ENCODE measurements around the gene DCHS2. TPM values are rescaled to one million over a fixed set of nuclear protein-coding genes. Genes with fewer than 3 reads are reported as not detected.

DCHS2 gene, protein sequence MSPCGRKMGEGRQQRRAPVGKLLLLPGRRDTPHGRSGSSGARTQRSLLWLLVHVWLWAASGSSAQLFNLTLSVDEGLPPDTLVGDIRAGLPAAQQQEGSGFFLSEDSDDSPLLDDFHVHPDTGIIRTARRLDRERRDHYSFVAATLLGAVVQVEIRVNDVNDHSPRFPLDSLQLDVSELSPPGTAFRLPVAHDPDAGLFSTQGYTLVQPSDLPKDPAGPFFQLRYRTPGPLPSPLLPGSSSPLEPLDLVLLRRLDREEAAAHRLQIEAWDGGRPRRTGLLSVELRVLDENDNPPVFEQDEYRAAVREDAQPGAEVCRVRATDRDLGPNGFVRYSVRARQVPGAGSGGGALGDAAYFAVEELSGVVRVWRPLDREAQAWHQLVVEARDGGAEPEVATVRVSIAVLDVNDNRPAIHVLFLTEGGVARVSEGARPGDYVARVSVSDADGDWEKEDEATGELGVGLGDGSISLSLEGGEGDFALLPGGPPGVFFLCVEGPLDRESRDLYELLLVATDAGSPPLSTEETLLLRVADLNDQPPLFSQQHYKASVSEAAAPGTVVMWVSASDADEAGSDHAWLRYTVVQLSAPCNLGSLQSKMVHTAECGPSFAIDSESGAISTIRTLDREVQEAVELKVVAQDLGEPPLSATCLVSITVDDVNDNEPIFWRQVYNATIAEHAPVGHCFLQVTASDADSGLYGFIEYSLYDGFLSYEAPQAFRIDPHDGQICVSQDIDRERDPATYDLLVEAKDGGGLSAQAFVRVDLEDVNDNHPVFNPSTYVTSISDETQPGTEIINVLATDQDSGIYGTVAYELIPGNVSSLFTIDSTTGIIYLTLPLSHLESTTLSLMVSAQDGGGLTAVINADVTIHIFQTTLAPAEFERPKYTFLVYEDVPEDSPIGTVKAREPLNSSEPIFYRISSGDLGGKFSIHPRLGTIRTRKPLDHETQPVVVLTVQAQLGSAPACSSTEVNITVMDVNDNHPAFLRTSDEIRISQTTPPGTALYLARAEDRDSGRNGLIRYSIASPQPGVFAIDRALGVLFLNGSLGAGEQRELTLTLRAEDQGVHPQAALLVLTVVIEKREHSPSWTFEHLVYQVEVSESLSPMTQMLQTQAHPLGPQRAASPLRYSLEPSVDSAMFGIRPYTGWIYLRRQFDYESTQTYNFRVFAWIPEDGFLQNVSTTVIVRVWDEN (N-terminal part only)
- total RNA-seq (2014; rRNA removed; shearing (Covaris generic)), result not detected in 2 replicates

DNA sequence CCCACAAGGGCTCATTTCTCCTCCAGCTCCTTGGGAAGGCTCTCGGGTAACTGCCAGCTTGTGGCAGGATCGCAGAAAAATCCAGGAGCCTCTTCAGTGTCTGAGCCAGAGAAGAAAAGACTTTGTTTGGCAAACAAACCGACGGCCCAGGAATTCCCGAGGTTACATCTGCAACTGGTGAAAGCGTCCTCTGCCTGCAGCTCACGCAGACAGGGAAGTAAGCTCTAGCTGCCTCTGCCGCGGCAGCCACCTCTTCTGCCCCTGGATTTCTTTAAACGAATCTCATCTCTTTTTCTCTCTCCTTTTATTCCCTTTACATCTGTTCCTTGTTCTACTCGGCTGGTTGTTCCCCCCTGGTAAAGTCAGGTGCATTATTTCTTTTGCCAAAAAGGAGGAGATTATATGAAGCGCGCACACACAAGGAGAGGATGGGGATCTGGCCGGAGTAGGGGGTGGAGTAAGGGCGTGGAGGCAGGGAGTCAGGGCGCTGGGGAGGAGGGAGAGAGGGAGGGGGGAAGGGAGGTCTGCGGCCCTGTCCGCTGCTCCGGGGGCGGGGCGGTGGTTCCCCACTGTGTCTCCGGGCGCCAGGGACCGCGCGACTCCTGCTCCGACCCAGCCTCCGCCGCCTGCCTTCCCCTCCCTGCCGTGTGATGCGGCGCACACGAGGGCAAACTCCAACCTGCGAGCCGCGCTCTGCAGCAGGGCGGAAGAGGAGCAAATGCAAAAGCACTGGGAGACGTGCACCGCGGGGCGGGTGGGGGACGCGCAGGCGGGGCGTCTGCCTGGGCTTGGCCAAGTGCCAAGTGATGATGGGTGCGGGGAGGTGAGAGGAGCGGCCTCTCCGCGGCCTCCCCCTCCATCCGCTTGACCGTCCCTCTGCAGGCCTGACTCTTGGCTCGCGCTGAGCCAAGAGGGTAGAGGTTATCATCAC lies at the start of gene DCHS2:
TSS of gene DCHS2 (minus strand) at position 459 of the 931 bp plus-strand sequence. CDS start at position 15, 444 bp downstream.
- H3K9me3 ChIP-seq (replicated peaks), result no peaks in the 10 kb centered on the region
- H3K27ac ChIP-seq, result no peak within 1 kb of the TSS
- H3K4me3 ChIP-seq, result no peak within 1 kb of the TSS
- H3K36me3 ChIP-seq, result no peaks in the 10 kb centered on the region
- H3K27me3 ChIP-seq (replicated peaks), result peaks cover 18% of the 10 kb centered on the region
- DNase-seq (ENCODE audit: low read depth in 1 of 2, low spot score in 2 of 2), result peak in 1 of 2 experiments; percentile 6
- H3K4me1 ChIP-seq (replicated peaks), result no peaks in the 10 kb centered on the region; the same call in 1 of the 2 replicates

DNA sequence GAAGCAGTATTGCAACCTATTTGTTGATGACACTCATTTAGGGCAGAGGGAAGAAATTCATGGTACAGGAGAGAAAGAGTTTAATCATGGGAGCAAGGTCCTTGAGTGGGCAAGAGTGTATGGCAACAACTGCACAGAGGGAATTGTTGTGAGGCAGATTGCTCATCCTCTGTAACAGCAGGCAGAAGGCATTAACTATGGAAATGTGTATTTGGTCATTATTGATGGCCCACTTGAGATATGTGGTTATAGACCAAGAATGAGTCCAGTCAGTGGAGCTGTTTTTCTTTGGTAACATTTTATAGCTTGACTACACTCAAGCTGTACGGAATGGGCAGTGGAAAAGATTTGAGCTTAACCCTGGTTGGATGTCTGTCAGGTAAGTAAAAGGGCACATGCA lies 42.7 kb upstream of the DCHS2 start:
- Histone ChIP-seq H3K27ac (no peak overlapping the region), H3K4me3 (no peak overlapping the region), H3K4me1 (replicated peaks) (no peaks in the 10 kb centered on the region), H3K9me3 (replicated peaks) (no peaks in the 10 kb centered on the region), H3K27me3 (replicated peaks) (no peaks in the 10 kb centered on the region), H3K36me3 (peaks cover 38% of the 10 kb centered on the region)
- no peak for DNase-seq (ENCODE audit: low read depth in 1 of 2, low spot score in 2 of 2)

DNA sequence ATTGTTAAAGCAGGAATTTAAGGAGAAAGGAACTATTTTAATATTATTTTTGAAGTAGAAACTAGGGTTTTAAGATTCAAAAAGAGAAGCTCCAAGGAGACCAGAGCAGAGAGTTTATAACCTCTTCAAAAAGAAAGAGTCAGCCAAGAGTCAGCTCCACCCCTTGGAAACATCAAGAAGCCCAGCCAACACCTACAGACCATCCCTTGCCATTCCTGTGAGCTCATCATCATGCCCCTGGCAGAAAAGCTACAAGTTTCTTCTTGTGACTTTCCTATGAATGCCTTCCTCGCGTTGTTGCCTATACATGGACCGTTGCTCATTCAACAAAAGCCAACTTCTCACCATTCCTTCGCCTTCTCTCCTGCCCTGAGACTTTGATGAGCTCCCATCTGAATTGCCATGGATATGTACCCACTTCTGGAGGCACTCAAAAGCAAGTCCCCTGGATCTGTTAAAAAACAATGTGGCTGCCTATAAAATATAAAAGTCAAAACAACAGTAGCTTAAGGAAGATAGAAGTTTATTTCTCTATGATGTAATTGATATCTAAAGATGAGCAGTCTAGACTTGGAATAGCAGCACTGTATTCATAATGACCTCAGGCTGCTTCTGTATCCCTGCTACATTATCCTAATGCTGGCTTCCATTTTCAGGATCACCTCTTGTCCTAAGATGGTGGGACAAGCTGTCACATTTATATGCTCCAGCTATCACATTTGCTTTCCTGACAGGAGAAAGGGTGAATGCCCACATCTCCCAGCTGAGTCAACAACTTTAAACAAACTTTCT lies 38.3 kb upstream of the DCHS2 start:
- H3K27me3 ChIP-seq (replicated peaks), result no peaks in the 10 kb centered on the region
- no peak overlapping the region for H3K27ac ChIP-seq
- DNase-seq (ENCODE audit: low read depth in 1 of 2, low spot score in 2 of 2), result no peak

GRCh38 chr4:154528869-154529268 lies 37.3 kb upstream of the DCHS2 start:
- H3K4me1 ChIP-seq (replicated peaks), result no peaks in the 10 kb centered on the region
- no peaks in the 10 kb centered on the region for H3K27me3 ChIP-seq (replicated peaks)
- H3K36me3 ChIP-seq, result no peaks in the 10 kb centered on the region
- H3K4me3 ChIP-seq, result no peak overlapping the region
- H3K9me3 ChIP-seq (replicated peaks), result no peaks in the 10 kb centered on the region
- no peak overlapping the region for H3K27ac ChIP-seq
- no peak for DNase-seq (ENCODE audit: low read depth in 1 of 2, low spot score in 2 of 2)

More for the DNA sequence above, 38.3 kb upstream of the DCHS2 start:
- Histone ChIP-seq H3K36me3 (no peaks in the 10 kb centered on the region; the same call in 1 of the 2 replicates), H3K4me1 (replicated peaks) (no peaks in the 10 kb centered on the region), H3K9me3 (replicated peaks) (no peaks in the 10 kb centered on the region), H3K4me3 (no peak overlapping the region)

DNA sequence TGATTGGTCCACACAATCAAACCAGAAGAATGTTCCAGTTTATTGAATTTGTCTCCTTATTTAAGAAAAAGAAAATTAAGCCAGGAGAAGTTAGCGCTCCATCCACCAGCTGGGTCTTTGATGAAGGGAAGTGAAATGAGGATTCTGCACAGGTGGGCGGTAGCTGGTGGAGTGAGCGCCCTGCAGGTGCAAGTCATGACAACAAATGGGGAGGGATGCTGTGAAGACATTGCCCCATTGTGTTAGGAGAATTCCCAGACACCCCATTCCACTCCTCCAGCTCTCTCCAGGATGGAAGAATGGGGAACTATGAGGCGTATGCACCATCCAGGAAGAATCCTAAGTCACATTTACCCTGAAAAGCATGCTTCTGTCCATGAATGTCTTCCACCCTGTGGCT lies 35.7 kb upstream of the DCHS2 start:
- H3K36me3 ChIP-seq, result no peaks in the 10 kb centered on the region
- no peak for DNase-seq (ENCODE audit: low read depth in 1 of 2, low spot score in 2 of 2)
- no peak overlapping the region for H3K27ac ChIP-seq
- no peaks in the 10 kb centered on the region for H3K4me1 ChIP-seq (replicated peaks)
- H3K4me3 ChIP-seq, result no peak overlapping the region
- H3K9me3 ChIP-seq (replicated peaks), result no peaks in the 10 kb centered on the region
- no peaks in the 10 kb centered on the region for H3K27me3 ChIP-seq (replicated peaks)

- peaks cover 4% of the 10 kb centered on the region; the same call in 1 of the 2 replicates for H3K27me3 ChIP-seq (replicated peaks)
Observed at GRCh38 chr4:154526151-154526550, 34.6 kb upstream of the DCHS2 start.

DNA sequence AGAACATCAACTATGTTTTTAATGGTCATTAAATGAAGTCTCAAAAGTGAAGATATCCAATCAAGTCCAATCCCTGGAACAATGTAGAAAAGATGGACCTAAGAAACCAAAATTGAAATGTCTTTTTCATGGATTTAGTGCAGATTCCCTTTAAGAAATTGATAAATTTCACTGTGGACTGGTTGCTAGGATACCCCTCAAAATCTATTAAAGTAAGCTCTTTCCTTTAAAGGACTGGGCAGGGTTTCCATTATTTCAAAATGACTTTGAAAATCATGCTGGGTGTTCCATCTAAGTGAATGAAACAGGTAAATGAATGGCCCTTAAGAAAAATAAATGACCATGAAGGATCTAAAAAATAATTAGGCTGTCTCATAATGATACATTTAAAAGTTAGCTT lies 30.0 kb upstream of the DCHS2 start:
- Histone ChIP-seq H3K9me3 (replicated peaks) (no peaks in the 10 kb centered on the region), H3K27me3 (replicated peaks) (peaks cover 7% of the 10 kb centered on the region; the same call in 1 of the 2 replicates), H3K27ac (no peak overlapping the region), H3K4me3 (no peak overlapping the region), H3K36me3 (no peaks in the 10 kb centered on the region), H3K4me1 (replicated peaks) (no peaks in the 10 kb centered on the region)
- no peak for DNase-seq (ENCODE audit: low read depth in 1 of 2, low spot score in 2 of 2)

More at GRCh38 chr4:154526151-154526550, 34.6 kb upstream of the DCHS2 start:
- Histone ChIP-seq H3K27ac (no peak overlapping the region), H3K36me3 (no peaks in the 10 kb centered on the region), H3K9me3 (replicated peaks) (no peaks in the 10 kb centered on the region), H3K4me3 (no peak overlapping the region), H3K4me1 (replicated peaks) (no peaks in the 10 kb centered on the region)
- no peak for DNase-seq (ENCODE audit: low read depth in 1 of 2, low spot score in 2 of 2)

GRCh38 chr4:154519214-154519613 lies 27.6 kb upstream of the DCHS2 start:
- Histone ChIP-seq H3K36me3 (no peaks in the 10 kb centered on the region), H3K27ac (no peak overlapping the region), H3K4me1 (replicated peaks) (no peaks in the 10 kb centered on the region), H3K9me3 (replicated peaks) (no peaks in the 10 kb centered on the region), H3K4me3 (no peak overlapping the region), H3K27me3 (replicated peaks) (peaks cover 7% of the 10 kb centered on the region; the same call in 1 of the 2 replicates)
- no peak for DNase-seq (ENCODE audit: low read depth in 1 of 2, low spot score in 2 of 2)

DNA sequence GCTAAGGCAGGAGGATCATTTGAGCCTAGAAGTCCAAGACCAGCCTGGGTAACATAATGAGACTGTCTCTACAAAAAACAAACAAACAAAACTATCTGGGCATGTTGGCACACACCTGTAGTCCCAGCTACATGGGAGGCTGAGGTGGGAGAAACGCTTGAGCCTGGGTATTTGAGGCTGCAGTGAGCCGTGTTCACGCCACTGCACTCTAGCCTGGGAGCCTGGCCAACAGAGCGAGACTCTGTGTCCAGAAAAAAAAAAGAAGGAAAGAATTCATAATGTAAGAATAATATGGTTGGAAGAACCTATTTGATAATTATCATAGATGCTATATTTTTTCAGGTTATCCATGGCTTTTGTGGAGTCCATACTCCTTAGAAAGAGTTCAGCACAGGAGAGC lies 26.0 kb upstream of the DCHS2 start:
- H3K4me3 ChIP-seq, result no peak overlapping the region
- DNase-seq (ENCODE audit: low read depth in 1 of 2, low spot score in 2 of 2), result no peak
- no peak overlapping the region for H3K27ac ChIP-seq
- H3K36me3 ChIP-seq, result no peaks in the 10 kb centered on the region
- H3K27me3 ChIP-seq (replicated peaks), result peaks cover 7% of the 10 kb centered on the region; the same call in 1 of the 2 replicates
- no peaks in the 10 kb centered on the region for H3K4me1 ChIP-seq (replicated peaks)
- no peaks in the 10 kb centered on the region for H3K9me3 ChIP-seq (replicated peaks)

DNA sequence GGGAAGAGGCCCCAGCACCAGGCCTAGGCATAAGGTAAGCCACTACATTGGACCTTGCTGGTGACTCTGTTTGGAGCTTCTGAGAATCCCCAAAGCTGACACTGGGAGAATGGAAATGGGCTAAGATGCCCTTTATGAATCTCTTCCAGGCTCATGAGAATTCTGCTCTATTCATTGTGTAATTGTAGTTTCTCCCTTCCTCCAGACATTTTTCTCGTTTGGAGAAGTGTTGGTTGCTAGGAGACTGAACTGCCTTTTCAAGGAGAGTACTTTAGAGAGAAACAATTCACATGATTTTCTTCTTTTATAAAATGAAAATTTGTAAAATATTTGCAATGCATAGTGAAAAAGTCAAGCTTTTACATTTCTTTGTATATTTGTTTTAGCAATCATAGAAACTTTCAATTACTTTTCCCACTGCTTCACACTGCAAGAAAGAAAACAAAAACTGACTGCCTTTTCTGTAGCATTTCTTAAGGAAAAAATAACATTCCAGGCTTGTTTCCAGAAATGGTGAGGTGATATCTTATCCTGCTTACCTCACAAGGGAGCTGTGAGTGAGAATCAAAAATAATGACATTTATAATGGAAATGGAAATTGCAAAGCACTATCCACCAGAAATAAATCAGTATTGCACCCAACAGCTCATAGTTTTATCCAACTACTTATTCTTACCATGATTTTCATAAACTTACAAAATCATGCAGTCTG lies 24.9 kb upstream of the DCHS2 start:
- no peak for DNase-seq (ENCODE audit: low read depth in 1 of 2, low spot score in 2 of 2)
- Histone ChIP-seq H3K27me3 (replicated peaks) (peaks cover 3% of the 10 kb centered on the region; the same call in 1 of the 2 replicates), H3K9me3 (replicated peaks) (no peaks in the 10 kb centered on the region), H3K4me3 (no peak overlapping the region), H3K36me3 (no peaks in the 10 kb centered on the region), H3K27ac (no peak overlapping the region), H3K4me1 (replicated peaks) (no peaks in the 10 kb centered on the region)

GRCh38 chr4:154511981-154512380 lies 20.4 kb upstream of the DCHS2 start:
- no peak overlapping the region for H3K4me3 ChIP-seq
- no peaks in the 10 kb centered on the region for H3K36me3 ChIP-seq
- no peak for DNase-seq (ENCODE audit: low read depth in 1 of 2, low spot score in 2 of 2)

More at GRCh38 chr4:154511981-154512380, 20.4 kb upstream of the DCHS2 start:
- 0 out of 2 replicates have a peak, but pooled peaks cover under 1% of the 10 kb centered on the region for H3K27me3 ChIP-seq (replicated peaks)
- H3K4me1 ChIP-seq (replicated peaks), result no peaks in the 10 kb centered on the region
- no peaks in the 10 kb centered on the region for H3K9me3 ChIP-seq (replicated peaks)
- H3K27ac ChIP-seq, result no peak overlapping the region

Measured in SJSA1 (cell line).